A549 (cell line): ENCODE data around the gene MRPL12. TPM values are rescaled to one million over a fixed set of nuclear protein-coding genes. Genes with fewer than 3 reads are reported as not detected.

ENCODE experiments used
- ATAC-seq, 2 experiments: fragments of 200-7000 bp in 1 of 2; fragments of >200 bp in 1 of 2; cut with Nextera tagmentation in 1 of 2; cut with Tn5 transposase in 1 of 2; 3 replicates each; pipeline versions ENCODE4 v1.8.0 to v1.9.1; 2018 to 2020; ENCODE audit warnings: mild to moderate bottlenecking in 1 of 2, moderate library complexity in 1 of 2
- CTCF ChIA-PET: fragments of 300-600 bp; sonication (Branson Sonifier 250); formaldehyde crosslinking; extraction: SDS; loops from one replicate; lab custom pipeline; 2021; ENCODE audit warnings: antibody characterized with exemption, inconsistent platforms; lab: Yijun Ruan, JAX
- POLR2A ChIA-PET: fragments of 350-600 bp; formaldehyde crosslinking; extraction: SDS; loops from one replicate; lab custom pipeline; 2021; ENCODE audit warnings: antibody characterized with exemption, inconsistent platforms; lab: Yijun Ruan, JAX
- DNase-seq, 2 experiments: peaks; one replicate each; pipeline versions ENCODE4 v3.0.0 to v3.0.0-alpha.2; 2011 to 2016; ENCODE audit warnings: low read depth in 1 of 2, low spot score in 1 of 2
- FAIRE-seq: peaks from 2 replicates; lab custom pipeline; 2011; peaks lifted over from hg19 to GRCh38; lab: Jason Lieb, UNC
- H3K27ac ChIP-seq, 2 experiments: fragments of >200 bp; sonication (Bioruptor Twin); formaldehyde crosslinking; 3 replicates each; pipeline ENCODE4 v1.5.1; 2016 to 2017
- H3K4me1 ChIP-seq: fragments of >200 bp; sonication (Bioruptor Twin); formaldehyde crosslinking; 3 replicates; pipeline ENCODE4 v1.6.1; 2016
- H3K4me2 ChIP-seq: fragments of >200 bp; sonication (Bioruptor Twin); formaldehyde crosslinking; 3 replicates; pipeline ENCODE4 v1.6.1; 2016
- H3K4me3 ChIP-seq: fragments of >200 bp; sonication (Bioruptor Twin); formaldehyde crosslinking; 3 replicates; pipeline ENCODE4 v1.5.1; 2016
- H3K9me3 ChIP-seq: fragments of >200 bp; sonication (Bioruptor Twin); formaldehyde crosslinking; 3 replicates; pipeline ENCODE4 v1.6.1; 2016
- CBX2 ChIP-seq: fragments of 200-600 bp; sonication (generic); IDR thresholded peaks from 2 replicates; pipeline ENCODE4 v1.6.1; 2016; ENCODE audit warnings: low read depth, mild to moderate bottlenecking, borderline replicate concordance
- CEBPB ChIP-seq, 2 experiments: fragments of >200 bp in 1 of 2; sonication (Bioruptor Twin) in 1 of 2; formaldehyde crosslinking in 1 of 2; IDR thresholded peaks; 2 replicates each; pipeline ENCODE4 v1.6.1; 2012 to 2016
- EHF ChIP-seq: fragments of 250-450 bp; sonication (Bioruptor Pico); IDR thresholded peaks from 2 replicates; pipeline ENCODE4 v1.5.0; 2020; ENCODE audit warnings: mild to moderate bottlenecking
- ESRRA ChIP-seq: fragments of 150-350 bp; IDR thresholded peaks from 2 replicates; pipeline ENCODE4 v1.6.1; 2014; ENCODE audit warnings: mild to moderate bottlenecking, low read length, borderline replicate concordance
- FOSB ChIP-seq: fragments of 250-450 bp; sonication (Bioruptor Pico); IDR thresholded peaks from 2 replicates; pipeline ENCODE4 v1.5.0; 2020; ENCODE audit warnings: mild to moderate bottlenecking, moderate library complexity
- HDAC2 ChIP-seq: fragments of 200-600 bp; sonication (generic); IDR thresholded peaks from 2 replicates; pipeline ENCODE4 v1.6.1; 2016
- MAZ ChIP-seq: fragments of 150-350 bp; IDR thresholded peaks from 2 replicates; pipeline ENCODE4 v1.6.1; 2014; ENCODE audit warnings: antibody characterized with exemption, low read depth, low read length, borderline replicate concordance
- NFE2L2 ChIP-seq: fragments of 150-350 bp; conservative IDR thresholded peaks from 2 replicates; pipeline ENCODE4 v1.6.1; 2014; ENCODE audit warnings: low read length
- NR3C1 ChIP-seq: fragments of >200 bp; sonication (Bioruptor Twin); formaldehyde crosslinking; IDR thresholded peaks from 3 replicates; pipeline ENCODE4 v1.6.1; 2017
- PHF8 ChIP-seq: fragments of 200-600 bp; sonication (generic); IDR thresholded peaks from 2 replicates; pipeline ENCODE4 v1.6.1; 2016; ENCODE audit warnings: low read depth, mild to moderate bottlenecking, antibody characterized with exemption, moderate library complexity, borderline replicate concordance
- TP53 ChIP-seq: fragments of 250-450 bp; sonication (Bioruptor Pico); IDR thresholded peaks from 2 replicates; pipeline ENCODE4 v1.5.0; 2021; ENCODE audit warnings: mild to moderate bottlenecking, moderate library complexity
- ZFP36 ChIP-seq: fragments of 450-650 bp; IDR thresholded peaks from 2 replicates; pipeline ENCODE4 v1.6.1; 2014; ENCODE audit warnings: borderline replicate concordance; ENCODE audit not compliant: partially characterized antibody
- ZSCAN20 ChIP-seq: fragments of 250-450 bp; sonication (Bioruptor Pico); IDR thresholded peaks from 2 replicates; pipeline ENCODE4 v1.8.0; 2022; ENCODE audit warnings: mild to moderate bottlenecking, moderate library complexity
- WGBS: methylation state at CpG from one replicate; pipeline ENCODE4 v1.1.6; 2017; ENCODE audit errors: missing lambda C conversion rate; 5-methylcytosine and 5-hydroxymethylcytosine counted together
- polyA plus RNA-seq, 4 experiments: library from polyadenylated mRNA; depleted of rRNA in 3 of 4; stranded (reverse); fragments of >200 nt; fragmentation: RNase III in 1 of 4; extraction: RNeasy Plus Mini Kit Qiagen cat#74134 plus additional on column Dnase treatment in 1 of 4; gene quantifications; 2 replicates in 3 of 4; 3 replicates in 1 of 4; pipeline ENCODE4 v1.2.3, GENCODE V29; 2011 to 2017
- TF ChIP-seq, protein P1 (sequence below): fragments of >200 bp; sonication (Bioruptor Twin); formaldehyde crosslinking; IDR thresholded peaks from 3 replicates; pipeline ENCODE4 v1.6.1; 2016
- TF ChIP-seq, protein P2 (sequence below): IDR thresholded peaks from 2 replicates; pipeline ENCODE4 v1.6.1; 2012; ENCODE audit warnings: low read depth, borderline replicate concordance
- TF ChIP-seq, protein P3 (sequence below): fragments of 450-650 bp; IDR thresholded peaks from 2 replicates; pipeline ENCODE4 v1.6.1; 2014; ENCODE audit warnings: antibody characterized with exemption

MRPL12 gene
- polyA plus RNA-seq, 2 of the 4 experiments (the other 2 are of a cell fraction) = 161 to 215 TPM

DNA sequence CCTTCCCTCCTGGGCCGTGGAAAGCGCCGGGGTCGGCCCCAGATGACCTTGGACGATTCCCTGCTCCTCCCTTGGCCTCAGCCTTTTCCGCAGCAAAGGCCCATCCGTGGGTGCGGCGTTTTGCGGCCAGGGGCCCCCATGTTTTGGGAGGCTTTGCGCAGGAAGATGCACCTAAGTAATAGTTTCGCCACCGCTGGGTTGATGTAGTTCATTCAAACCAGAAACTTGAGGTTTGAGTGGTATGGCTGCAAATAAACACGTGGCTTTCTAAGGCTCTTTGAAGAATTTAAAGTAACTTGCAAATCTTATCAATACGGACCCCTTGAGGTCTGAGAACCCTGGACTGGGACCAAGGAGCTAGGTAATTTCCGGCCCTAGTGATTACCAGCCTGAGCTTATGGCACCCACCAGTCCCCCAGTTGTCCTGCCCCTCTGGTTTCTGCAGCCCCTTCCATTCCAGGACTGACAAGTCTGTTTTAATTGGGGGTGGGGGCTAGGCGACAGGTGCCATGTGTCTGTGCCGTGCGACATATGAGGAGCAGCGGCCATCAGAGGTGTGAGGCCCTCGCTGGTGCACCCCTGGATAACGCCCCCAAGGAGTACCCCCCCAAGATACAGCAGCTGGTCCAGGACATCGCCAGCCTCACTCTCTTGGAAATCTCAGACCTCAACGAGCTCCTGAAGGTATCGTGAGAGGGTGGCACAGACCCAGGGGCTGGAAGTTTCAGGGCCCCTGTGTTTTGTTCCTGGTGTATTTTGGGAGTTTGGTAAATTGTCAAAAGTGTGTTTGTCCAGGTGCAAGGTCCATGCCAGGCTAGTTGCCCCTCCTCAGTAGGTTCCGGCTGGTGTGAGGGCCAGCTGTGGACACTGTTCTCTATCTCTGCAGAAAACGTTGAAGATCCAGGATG lies 834 bp downstream of the MRPL12 start:
- Histone ChIP-seq H3K4me3 (peak overlapping the region; percentile 90), H3K27ac (peak overlapping the region; percentile 97 to 98), H3K9me3 (no peaks in the 10 kb centered on the region), H3K4me2 (peak overlapping the region; percentile 89), H3K4me1 (peaks cover 22% of the 10 kb centered on the region)
- CTCF ChIA-PET = interaction anchor here (0.7 to 2.9 kb wide), 10 partner anchors 8 to 103 kb away, joined by 3 to 19 read pairs (median 4); partner anchors contain the start of genes ARL16 and HGS
- POLR2A ChIA-PET = interaction anchor here (0.6 to 3.7 kb wide), 10 partner anchors 9 to 129 kb away, joined by 3 to 42 read pairs (median 4); partner anchors contain the start of genes ARL16, HGS, MCRIP1 and SLC25A10
- 0 out of 2 replicates have a peak, but pooled peaks have one; percentile 3 for TF ChIP-seq PHF8
- TF ChIP-seq NFE2L2 = no peak
- FAIRE-seq (no peak), ATAC-seq (no peak; a peak in 1 of 6 replicates), DNase-seq (no peak)
- WGBS = 16% methylated on average over 25 of the region's 27 CpGs

DNA sequence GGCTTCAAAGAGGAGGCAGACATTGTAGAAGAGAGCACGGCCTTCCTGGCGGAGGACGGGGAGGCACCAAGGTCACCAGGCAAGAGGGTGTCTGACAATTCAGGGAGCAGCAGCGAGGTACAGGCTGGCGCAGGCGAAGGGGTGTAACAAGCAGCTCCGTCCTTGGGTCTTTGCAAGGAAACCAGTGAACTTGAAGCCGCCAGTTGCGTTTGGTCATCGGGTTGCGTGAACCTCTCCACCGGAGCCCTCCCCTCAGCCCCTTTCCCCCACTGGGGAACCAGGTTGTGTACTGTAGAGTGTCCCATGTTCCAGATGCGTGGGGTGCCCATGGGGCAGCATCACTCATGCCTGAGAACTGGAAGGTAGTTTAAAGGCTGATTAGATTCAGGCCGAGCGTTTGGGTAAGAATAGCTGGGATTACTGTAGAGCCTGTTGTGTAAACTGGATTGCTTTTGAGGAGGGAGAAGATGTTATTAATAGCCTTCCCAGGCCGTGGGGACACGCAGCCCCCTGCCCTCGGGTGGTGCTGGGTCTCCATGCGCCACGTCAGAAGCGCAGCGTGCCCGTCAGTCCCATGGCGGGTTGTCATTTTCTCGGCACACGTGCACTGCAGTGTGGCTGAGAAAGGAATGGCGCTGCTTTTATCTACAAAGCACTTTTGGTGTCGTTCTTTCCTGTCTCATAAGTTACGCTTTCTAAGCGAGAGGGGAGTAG lies 2.5 kb downstream of the MRPL12 start:
- no peaks in the 10 kb centered on the region for H3K9me3 ChIP-seq
- no peak overlapping the region for H3K4me3 ChIP-seq
- no peak for ATAC-seq
- peaks cover 20% of the 10 kb centered on the region for H3K4me1 ChIP-seq
- H3K27ac ChIP-seq = no peak overlapping the region
- no peak for DNase-seq
- CTCF ChIA-PET = interaction anchor here (0.8 to 1.6 kb wide), 3 partner anchors 10 to 22 kb away, joined by 3 to 4 read pairs (median 3); partner anchors contain the start of genes ARL16 and HGS
- no peak overlapping the region for H3K4me2 ChIP-seq
- POLR2A ChIA-PET = no interaction called here
- WGBS = 95% methylated on average over 30 of the region's 30 CpGs
- FAIRE-seq = no peak
- TF ChIP-seq ZFP36 (no peak), EHF (CRISPR knock-in tag) (no peak), CBX2 (no peak), HDAC2 (no peak), ESRRA (no peak)
- TF ChIP-seq, protein P1, sequence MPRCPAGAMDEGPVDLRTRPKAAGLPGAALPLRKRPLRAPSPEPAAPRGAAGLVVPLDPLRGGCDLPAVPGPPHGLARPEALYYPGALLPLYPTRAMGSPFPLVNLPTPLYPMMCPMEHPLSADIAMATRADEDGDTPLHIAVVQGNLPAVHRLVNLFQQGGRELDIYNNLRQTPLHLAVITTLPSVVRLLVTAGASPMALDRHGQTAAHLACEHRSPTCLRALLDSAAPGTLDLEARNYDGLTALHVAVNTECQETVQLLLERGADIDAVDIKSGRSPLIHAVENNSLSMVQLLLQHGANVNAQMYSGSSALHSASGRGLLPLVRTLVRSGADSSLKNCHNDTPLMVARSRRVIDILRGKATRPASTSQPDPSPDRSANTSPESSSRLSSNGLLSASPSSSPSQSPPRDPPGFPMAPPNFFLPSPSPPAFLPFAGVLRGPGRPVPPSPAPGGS = no peak

DNA sequence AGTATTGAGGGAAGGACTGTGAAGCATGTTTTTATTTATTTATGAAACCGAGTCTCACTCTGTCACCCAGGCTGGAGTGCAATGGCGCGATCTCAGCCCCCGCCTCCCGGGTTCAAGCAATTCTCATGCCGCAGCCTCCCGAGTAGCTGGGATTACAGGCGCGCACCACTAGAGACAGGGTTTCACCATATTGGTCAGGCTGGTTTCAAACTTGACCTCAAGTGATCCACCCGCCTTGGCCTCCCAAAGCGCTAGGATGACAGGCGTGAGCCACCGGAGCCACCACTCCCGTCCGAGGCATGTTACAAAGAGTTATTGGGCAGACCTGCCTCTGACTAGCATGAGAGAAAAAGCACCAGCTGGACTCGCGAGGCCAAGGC lies 3.1 kb downstream of the MRPL12 start:
- H3K4me2 ChIP-seq = no peak overlapping the region
- DNase-seq = no peak
- peaks cover 18% of the 10 kb centered on the region for H3K4me1 ChIP-seq
- no peak for ATAC-seq
- FAIRE-seq = no peak
- ChIA-PET CTCF (interaction anchor here (1.0 to 1.1 kb wide), 4 partner anchors 13 to 27 kb away, joined by 3 to 4 read pairs (median 4); partner anchors contain the start of genes ARL16 and HGS), POLR2A (no interaction called here)
- H3K27ac ChIP-seq = no peak overlapping the region
- TF ChIP-seq ZSCAN20 (CRISPR knock-in tag) = no peak
- no peak for TF ChIP-seq FOSB (CRISPR knock-in tag)
- TF ChIP-seq HDAC2 = no peak
- TF ChIP-seq NR3C1 = no peak
- TF ChIP-seq, protein P2, sequence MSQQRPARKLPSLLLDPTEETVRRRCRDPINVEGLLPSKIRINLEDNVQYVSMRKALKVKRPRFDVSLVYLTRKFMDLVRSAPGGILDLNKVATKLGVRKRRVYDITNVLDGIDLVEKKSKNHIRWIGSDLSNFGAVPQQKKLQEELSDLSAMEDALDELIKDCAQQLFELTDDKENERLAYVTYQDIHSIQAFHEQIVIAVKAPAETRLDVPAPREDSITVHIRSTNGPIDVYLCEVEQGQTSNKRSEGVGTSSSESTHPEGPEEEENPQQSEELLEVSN = no peak
- no peak for TF ChIP-seq CEBPB (IDR thresholded peaks at IDR 0.05)
- no peak for TF ChIP-seq MAZ
- no peak for TF ChIP-seq TP53 (CRISPR knock-in tag)
- TF ChIP-seq, protein P3, sequence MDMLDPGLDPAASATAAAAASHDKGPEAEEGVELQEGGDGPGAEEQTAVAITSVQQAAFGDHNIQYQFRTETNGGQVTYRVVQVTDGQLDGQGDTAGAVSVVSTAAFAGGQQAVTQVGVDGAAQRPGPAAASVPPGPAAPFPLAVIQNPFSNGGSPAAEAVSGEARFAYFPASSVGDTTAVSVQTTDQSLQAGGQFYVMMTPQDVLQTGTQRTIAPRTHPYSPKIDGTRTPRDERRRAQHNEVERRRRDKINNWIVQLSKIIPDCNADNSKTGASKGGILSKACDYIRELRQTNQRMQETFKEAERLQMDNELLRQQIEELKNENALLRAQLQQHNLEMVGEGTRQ = no peak
- no peaks in the 10 kb centered on the region for H3K9me3 ChIP-seq
- WGBS = 95% methylated on average over 17 of the region's 17 CpGs
- H3K4me3 ChIP-seq = no peak overlapping the region
